Hippocampal formation (tissue), 2 donors: Measurements from ENCODE around the gene IFIT1.
"Not testable (repeated sequence)": the region's sequence is repeated elsewhere in the genome, so short reads cannot be mapped to it uniquely, and the experiment has no call there.

Experiments
- DNase-seq, 2 donors: peaks; one replicate each; lab custom pipeline; 2025; lab: John Stamatoyannopoulos, UW

The IFIT1 gene

DNA sequence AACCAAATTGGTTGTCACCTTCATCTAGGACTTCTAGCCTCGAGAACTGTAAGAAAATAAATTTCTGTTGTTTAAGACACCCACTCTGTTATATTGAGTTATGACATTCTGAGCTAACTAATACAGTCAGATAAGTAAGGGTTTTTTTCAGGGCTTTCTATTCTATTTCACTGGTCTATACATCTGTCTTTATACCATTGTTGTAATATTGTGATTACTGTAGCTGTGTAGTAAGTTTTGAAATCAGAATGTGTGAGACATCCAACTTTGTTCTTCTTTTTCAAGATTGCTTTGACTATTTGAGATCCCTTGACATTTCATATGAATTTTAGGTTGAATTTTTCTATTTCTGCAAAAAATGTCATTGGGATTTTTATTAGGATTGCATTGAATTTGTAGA, 7.5 kb downstream of the IFIT1 start:
- no peak for DNase-seq

DNA sequence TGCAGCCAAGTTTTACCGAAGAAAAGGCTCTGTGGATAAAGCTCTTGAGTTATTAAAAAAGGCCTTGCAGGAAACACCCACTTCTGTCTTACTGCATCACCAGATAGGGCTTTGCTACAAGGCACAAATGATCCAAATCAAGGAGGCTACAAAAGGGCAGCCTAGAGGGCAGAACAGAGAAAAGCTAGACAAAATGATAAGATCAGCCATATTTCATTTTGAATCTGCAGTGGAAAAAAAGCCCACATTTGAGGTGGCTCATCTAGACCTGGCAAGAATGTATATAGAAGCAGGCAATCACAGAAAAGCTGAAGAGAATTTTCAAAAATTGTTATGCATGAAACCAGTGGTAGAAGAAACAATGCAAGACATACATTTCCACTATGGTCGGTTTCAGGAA, 10.6 kb downstream of the IFIT1 start:
- no peak for DNase-seq

DNA sequence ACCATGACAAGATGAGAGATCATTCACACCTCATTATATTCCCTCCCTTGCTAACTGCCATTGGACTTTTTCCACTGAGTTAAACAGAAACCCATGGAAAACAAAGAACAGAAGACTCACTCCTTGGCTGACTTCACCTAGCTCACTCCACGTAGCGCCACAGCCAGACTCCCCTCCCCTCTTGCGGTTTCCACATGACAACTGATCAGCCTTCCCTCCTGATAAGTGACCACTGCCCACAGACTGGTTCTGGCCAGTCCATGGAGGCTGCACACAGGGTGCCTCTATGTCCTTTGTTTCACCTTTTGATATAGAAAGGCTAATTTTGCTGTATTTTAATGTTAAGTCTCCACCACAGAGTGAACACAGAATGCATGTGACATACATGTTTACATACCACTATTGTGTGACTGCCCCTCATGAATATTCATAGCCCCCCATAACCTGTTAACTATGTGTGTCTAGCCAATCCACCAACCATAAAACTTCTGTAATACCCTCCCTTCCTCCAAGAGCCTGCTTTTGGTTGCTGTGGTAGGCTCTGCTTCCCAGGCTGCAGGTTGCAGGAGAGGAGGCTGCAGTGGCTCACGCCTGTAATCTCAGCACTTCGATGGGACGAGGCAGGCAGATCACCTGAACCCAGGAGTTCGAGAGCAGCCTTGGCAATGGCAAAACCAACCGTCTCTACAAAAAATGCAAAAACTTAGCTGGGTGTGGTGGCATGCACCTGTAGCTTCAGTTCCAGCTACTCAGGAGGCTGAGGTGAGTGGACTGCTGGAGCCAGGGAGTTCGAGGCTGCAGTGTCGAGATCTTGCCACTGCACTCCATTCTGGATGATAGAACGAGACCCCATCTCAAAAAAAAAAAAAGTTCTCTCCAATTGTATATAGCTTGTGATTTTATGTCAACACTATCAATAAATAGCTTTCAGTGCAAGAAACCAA, 12.0 kb downstream of the IFIT1 start:
- no peak for DNase-seq

DNA sequence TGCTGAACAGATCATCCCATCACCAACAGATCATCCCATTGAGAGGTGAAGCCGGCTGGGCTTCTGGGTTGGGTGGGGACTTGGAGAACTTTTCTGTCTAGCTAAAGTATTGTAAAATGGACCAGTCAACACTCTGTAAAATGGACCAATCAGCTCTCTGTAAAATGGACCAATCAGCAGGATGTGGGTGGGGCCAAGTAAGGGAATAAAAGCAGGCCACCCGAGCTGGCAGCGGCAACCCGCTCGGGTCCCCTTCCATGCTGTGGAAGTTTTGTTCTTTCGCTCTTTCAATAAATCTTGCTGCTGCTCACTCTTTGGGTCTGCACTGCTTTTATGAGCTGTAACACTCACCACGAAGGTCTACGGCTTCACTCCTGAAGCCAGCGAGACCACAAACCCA, 13.8 kb downstream of the IFIT1 start:
- not testable (repeated sequence) for DNase-seq

DNA sequence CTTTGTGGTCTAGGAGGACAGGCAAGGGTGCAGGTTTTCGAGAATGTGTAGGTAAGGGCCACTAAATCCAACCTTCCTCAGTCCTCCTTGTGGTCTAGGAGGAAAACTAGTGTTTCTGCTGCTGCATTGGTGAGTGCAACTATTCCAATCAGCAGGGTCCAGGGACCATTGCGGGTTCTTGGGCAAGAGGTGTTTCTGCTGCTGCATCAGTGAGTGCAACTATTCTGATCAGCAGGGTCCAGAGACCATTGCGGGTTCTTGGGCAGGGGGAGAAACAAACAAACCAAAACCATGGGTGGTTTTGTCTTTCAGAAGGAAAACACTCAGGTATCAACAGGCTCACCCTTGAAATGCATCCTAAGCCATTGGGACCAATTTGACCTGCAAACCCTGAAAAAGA, 15.4 kb downstream of the IFIT1 start:
- not testable (repeated sequence) for DNase-seq

DNA sequence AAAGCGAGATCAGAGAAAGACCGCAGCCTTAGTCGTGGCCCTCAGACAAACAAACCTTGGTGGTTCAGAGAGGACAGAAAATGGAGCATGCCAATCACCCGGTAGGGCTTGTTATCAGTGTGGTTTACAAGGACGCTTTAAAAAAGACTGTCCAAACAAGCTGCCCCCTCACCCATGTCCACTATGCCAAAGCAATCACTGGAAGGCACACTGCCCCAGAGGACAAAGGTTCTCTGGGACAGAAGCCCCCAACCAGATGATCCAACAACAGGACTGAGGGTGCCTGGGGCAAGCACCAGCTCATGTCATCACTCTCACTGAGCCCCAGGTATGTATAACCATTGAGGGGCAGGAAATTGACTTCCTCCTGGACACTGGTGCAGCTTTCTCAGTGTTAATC, 16.9 kb downstream of the IFIT1 start:
- DNase-seq = not testable (repeated sequence)

DNA sequence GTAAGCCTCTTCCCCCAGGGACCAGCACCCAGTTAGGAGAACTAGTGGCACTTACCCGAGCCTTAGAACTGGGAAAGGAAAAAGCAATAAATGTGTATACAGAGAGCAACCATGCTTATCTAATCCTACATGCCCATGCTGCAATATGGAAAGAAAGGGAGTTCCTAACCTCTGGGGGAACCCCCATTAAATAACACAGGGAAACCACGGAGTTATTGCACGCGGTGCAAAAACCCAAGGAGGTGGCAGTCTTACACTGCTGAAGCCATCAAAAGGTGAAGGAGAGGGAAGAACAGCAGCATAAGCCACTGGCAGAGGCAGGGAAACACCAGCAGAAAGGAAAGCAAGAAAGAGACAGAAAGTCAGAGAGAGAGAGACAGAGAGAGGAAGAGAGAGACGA, 18.1 kb downstream of the IFIT1 start:
- not testable (repeated sequence) for DNase-seq

DNA sequence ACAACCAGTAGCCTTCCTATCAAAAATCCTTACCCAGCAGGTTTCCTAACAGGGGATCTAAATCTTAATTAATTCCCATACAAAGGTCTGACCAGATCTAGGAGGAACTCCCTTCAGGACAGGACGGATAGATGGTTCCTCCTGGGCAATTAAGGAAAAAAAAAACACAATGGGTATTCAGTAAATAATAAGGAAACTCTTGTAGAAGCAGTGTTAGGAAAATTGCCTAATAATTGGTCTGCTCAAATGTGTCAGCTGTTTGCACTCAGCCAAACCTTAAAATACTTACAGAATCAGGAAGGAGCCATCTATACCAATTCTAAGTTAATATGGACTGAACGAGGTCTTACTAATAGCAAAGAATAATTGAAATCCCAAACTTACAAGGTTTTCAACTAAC, 18.7 kb downstream of the IFIT1 start:
- DNase-seq = not testable (repeated sequence)

DNA sequence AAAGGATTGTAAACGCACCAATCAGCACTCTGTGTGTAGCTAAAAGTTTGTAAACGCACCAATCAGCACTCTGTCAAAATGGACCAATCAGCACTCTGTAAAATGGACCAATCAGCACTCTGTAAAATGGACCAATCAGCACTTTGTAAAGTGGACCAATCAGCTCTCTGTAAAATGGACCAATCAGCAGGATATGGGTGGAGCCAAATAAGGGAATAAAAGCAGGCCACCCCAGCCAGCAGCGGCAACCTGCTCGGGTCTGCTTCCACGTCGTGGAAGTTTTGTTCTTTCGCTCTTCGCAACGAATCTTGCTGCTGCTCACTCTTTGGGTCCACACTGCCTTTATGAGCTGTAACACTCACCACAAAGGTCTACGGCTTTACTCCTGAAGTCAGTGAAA, 19.9 kb downstream of the IFIT1 start:
- DNase-seq = not testable (repeated sequence)

DNA sequence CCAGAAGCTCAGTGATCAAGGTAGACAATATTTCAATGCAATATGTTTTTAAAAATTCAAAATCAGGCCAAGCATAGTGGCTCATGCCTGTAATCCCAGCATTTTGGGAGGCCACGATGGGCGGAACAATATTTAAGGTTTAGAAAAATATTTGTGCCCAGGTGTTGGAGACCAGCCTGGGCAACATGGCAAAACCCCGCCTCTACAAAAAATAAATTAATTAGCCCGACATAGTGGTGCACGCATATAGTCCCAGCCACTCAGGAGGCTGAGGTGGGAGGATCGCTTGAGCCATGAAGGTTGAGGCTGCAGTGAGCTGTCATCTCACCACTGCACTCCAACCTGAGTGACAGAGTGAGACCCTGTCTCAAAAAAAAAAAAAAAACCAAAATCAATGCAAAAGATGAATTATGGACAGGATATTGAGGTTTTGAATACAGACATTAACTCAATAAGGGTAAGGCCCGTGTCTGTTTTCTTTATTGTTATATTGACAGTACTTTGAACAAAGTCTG, 21.0 kb downstream of the IFIT1 start:
- DNase-seq = no peak

DNA sequence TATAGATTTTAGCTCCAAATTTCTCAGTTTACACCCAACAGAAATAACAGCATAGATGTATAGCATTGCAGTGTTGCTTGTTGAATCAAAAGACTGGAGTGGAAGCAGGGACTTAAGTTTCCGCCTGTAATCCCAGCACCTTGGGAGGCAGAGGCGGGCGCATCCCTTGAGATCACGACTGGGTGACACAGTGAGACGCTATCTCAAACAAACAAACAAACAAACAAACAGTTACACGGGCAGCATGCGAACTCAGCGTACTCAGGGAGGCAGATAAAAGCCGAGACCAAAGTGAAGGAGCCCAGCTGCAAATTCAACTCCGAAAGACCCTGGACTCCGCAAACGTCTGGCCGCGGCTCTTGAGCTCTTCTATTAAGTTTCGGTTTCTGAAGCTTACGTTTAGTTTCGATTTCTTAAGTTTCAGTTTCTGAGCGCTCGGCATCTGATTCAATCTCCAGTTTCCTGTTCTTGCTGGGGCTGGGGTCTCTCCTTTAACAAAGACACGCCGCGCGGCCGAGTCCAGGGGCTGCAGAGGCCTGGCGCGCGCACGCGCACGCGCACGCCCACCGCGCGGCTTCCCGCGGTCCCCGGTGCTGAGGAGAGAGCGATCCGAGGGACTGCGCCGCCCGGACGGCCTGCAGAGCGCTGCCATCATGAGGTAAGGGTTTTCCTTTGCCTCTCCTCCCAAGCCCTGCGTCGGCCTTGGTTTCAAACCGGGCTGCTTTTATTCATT, 21.9 kb downstream of the IFIT1 start, which contains the start of gene IFIT5:
TSS of gene IFIT5 (plus strand) at position 423 of the 733 bp plus-strand sequence. CDS start at position 654, 231 bp downstream.
- DNase-seq = peak; percentile 71 to 81

DNA sequence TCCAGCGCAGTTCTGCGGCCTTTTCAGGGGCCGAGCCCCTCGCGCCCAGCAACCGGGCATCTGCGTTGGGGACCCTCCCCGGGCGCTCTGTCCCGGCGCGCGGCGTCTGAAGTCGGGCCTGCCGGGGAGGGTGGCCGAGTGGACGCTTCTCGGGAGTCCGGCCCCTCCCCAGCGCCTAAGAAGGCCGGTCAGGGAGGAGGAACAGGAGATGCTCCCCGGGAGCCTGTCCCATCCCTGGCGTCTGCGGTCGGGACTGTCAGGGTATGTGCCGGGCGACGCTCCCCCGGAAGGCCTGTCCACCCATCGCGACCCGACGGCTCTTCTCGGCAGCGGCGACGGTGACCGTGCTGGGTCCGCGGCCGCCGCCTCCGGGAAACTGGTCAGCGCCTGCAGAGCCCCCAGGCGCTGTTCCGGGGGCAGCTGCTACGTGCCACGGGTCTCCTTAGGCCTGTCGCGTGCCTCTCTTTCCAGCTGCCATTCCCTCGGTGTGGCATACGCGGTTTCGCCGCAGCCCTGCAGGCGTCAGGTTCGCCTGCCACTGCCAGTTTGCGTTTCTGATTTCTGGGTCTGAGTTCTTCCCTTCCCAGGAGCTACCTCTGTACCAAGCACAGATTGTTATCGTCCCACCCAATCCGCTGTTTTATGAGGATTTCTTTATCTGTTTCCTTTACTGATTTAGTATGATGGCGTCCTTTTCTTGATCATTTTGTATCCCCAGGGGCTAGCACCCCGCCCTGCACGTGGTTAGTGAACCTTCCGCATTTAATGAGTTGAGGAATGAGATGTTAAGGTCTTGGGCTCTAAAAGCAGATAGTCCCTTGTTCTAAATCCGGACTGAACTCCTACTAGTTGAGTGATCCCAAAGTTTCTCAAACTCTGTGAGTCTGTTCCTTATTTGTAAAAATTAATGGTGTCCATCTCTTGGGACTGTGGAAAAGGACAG, 22.7 kb downstream of the IFIT1 start:
- DNase-seq = peak in 1 of 2 donors; percentile 70

DNA sequence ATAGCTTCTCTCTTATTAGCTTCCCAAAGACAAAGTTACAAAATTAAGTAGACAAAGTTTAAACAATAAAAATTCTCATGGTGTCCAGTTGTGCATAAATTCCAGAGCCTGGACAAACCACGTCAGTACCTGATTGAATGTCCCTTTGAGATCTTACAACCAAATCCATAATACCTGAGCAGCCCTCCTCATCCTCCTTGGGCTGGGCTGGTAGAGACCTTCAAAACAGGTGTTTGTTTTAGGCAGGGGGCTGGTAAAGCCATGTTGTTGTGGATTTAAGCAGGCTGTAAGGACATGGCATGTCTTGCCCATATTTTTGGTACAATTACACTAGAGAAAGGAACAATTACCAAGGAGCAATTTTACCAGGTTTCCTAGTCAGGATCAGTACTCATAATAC, 24.0 kb downstream of the IFIT1 start:
- no peak for DNase-seq

DNA sequence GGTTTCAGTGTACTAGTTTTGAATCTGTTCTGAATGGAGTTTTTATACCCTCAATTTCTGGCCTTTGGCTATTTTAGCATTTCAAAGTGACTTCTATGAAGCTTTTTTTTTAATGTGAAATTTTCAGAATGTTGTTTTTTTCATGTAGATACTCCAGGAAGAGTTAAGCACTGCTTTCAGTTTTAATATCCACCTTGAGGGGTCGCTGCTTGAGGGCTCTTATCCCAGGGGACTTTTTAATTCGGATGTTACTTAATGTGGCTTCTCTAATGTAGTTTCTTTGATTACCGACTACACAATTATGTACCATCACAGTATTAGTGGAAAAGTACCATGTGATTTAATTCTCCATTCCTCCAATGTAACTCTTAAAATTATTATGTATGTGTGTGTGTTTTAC, 27.1 kb downstream of the IFIT1 start:
- no peak for DNase-seq

DNA sequence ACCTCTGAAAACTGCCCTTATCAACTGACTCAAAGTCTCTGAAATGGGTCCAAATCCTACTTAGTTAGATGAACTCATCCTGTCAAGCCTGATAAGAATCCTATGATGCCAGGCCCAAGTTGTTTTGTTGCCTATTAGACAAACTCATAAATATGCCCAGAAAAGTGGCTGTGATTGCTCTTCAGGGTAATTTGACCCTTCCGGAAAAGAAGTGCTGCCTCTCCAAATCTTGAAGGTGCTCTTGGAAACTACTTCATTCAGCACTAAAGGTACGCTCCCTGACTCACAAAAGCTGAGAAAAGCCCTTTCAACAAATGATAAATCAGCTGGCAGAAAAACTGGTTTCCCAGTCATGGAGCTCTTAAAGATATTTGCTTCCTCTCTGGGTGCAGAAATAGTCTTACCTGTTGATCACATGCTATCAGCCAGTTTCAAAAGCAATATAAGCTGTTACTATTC, 28.6 kb downstream of the IFIT1 start:
- DNase-seq = no peak

DNA sequence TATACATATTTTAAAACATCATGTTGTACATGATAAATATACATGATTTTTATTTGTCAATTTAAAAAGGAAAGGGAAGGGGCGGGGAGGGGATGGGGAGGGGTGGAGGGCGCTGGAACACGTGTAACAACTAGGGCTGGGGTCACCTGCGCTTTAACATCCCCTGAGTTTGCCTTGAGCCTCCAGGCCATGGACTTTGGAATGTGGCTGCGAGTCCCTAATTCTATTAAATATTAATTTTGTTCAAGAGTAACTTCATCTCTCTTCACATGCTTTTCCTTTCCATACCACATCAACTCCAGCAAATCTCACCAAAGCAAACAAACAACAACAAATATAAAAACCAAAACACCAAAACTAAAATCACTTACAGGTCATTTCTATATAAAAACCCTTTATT, 32.6 kb downstream of the IFIT1 start:
- DNase-seq = no peak

DNA sequence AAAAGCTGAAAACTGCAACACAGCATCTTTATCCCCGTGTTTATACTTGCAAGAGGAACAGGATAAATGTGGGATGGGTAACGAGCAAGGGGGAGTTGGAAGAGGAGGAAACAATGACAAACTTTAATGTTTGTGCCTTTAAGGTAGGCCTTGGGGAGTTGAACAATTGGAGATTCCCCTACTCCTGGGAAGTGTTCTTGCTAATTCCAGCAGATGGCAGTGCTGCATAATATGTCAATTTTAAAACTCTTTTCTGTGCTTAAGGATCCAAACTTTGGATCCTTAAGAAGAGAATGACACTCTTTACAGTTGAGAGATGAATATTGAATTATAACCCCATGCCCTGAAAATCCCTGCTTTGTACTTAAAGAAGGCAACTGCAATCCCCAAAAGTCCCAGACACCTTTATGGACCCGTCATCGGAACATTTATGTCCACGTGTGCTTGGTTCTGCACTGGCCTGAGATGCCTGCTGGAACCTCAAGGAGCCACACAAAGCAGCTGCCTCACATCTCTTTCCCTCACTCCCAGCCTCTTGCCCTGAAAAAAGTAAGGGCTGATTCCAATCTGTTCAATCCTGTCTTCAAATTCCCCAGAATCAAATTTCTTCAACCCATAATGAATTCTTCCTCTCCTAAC, 33.9 kb downstream of the IFIT1 start:
- peak in 1 of 2 donors; percentile 65 for DNase-seq

DNA sequence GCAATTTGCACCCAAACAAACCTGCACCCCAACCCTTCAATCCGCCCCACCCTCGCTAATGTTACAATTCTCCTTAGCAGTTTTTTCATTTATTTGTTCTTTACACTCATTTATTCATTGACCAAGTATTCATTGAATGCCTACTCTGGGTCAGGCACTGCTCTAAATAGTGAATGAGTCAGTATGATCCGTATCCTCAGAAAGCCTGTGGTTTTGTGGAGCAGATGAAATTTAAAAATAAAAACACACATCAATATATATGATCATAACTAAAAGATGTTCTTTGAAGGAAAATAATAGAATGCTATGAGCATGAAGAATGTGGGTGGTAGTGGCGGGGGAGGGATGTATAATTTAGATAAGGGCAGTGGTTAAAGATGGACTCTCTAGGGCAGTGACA, 35.2 kb downstream of the IFIT1 start:
- DNase-seq = no peak

DNA sequence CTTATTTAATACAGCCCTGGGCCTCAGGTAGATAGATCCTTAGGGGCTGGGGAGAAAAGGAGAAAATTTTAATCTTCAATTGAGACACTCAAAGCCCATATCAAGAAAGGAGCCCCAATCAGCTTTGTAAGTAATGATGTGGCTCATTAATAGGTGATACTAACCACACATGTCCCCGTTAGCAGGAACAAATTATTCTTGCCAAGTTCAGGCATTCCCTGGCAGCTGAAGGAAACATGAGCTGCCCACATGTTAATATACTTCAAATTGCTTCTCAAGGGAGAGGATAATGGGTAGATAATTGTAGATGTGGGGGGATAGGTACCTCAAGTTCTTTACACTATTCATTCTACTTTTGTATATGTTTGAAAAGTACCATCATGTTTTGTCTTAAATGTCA, 36.5 kb downstream of the IFIT1 start:
- DNase-seq = no peak

DNA sequence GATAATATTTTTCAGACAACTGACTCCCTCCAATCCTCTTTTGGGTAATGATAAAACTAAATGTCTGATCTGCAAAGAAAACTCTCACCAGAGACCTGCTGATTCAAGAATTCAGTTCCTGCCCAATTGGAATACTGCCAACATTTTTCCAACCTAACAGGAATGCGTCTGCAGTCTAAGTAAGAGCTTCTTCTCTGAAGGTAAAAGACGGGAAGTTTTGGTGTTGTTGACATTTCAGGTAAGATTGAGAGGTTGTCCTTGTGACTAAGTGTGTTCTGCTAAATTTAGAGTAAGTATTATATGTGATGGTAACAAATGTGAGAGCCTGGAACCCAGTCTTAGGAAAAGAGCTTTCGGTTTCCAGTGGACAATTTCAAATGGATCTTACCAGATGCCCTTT, 39.6 kb downstream of the IFIT1 start:
- no peak for DNase-seq

DNA sequence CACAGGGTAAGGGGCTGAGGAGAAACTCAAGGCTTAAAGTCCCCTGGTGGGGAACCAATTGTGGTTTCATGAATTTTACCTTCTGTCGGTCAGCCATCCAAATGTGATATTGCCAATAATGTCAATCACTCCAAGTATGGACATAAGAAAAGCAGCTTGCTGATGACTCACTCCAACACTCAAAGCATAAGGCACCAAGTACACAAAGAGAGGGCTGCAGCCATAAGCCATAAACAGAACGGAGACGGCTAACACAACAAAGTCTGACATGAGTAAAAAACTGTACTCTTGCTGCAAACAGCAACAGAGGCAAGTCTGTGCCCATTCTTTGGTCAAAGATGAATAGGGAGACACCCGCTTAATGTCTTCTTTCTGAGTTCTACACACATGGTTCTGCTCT, 46.1 kb downstream of the IFIT1 start:
- DNase-seq = no peak
